ENCODE measurements around the gene NEAT1. TPM values are rescaled to one million over a fixed set of nuclear protein-coding genes. Genes with fewer than 3 reads are reported as not detected.
A peak's percentile ranks its signal among the peaks of the same experiment; 100 is the strongest.

Gene NEAT1
- total and polyA plus RNA-seq, 9 of the 15 experiments (the other 6 are each of a cell fraction or from before 2014, with no cell fraction given): 20.1 to 389 (median 62.8) TPM

DNA sequence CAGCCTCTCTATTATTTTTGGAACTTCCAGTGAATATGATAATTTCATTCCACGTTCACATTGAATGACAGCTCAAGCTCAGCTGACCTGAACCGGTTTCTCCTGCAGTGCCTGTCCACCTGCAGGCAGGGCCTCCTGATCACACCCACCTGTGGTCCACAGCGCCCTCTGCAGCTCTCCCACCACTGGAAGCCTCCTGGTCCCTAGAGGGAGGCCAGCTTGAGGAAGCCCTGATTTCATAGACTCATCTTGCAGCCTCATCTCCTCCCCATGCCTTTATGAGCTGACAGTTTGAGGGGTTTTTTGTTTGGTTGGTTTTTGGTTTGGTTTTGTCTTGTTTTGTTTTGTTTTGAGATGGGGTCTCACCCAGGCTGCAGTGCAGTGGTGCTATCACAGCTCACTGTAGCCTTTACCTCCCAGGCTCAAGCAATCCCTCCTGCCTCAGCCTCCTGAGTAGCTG is 46.3 kb downstream of the NEAT1 start (continued):
- TF ChIP-seq, protein P1, sequence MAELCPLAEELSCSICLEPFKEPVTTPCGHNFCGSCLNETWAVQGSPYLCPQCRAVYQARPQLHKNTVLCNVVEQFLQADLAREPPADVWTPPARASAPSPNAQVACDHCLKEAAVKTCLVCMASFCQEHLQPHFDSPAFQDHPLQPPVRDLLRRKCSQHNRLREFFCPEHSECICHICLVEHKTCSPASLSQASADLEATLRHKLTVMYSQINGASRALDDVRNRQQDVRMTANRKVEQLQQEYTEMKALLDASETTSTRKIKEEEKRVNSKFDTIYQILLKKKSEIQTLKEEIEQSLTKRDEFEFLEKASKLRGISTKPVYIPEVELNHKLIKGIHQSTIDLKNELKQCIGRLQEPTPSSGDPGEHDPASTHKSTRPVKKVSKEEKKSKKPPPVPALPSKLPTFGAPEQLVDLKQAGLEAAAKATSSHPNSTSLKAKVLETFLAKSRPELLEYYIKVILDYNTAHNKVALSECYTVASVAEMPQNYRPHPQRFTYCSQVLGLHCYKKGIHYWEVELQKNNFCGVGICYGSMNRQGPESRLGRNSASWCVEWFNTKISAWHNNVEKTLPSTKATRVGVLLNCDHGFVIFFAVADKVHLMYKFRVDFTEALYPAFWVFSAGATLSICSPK (IDR thresholded peaks at IDR 0.05; ENCODE audit: borderline replicate concordance): no peak
- no peak for TF ChIP-seq MIER1 (IDR thresholded peaks at IDR 0.05; ENCODE audit: low read depth)
- TF ChIP-seq SLC30A9 (CRISPR knock-in tag; IDR thresholded peaks at IDR 0.05): no peak
- TF ChIP-seq, protein P2, sequence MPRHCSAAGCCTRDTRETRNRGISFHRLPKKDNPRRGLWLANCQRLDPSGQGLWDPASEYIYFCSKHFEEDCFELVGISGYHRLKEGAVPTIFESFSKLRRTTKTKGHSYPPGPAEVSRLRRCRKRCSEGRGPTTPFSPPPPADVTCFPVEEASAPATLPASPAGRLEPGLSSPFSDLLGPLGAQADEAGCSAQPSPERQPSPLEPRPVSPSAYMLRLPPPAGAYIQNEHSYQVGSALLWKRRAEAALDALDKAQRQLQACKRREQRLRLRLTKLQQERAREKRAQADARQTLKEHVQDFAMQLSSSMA (CRISPR knock-in tag; IDR thresholded peaks at IDR 0.05): no peak
- TF ChIP-seq ZFP1 (CRISPR knock-in tag; IDR thresholded peaks at IDR 0.05): no peak
- TF ChIP-seq NFIX (CRISPR knock-in tag; IDR thresholded peaks at IDR 0.05; ENCODE audit: low read depth): no peak
- TF ChIP-seq, protein P3, sequence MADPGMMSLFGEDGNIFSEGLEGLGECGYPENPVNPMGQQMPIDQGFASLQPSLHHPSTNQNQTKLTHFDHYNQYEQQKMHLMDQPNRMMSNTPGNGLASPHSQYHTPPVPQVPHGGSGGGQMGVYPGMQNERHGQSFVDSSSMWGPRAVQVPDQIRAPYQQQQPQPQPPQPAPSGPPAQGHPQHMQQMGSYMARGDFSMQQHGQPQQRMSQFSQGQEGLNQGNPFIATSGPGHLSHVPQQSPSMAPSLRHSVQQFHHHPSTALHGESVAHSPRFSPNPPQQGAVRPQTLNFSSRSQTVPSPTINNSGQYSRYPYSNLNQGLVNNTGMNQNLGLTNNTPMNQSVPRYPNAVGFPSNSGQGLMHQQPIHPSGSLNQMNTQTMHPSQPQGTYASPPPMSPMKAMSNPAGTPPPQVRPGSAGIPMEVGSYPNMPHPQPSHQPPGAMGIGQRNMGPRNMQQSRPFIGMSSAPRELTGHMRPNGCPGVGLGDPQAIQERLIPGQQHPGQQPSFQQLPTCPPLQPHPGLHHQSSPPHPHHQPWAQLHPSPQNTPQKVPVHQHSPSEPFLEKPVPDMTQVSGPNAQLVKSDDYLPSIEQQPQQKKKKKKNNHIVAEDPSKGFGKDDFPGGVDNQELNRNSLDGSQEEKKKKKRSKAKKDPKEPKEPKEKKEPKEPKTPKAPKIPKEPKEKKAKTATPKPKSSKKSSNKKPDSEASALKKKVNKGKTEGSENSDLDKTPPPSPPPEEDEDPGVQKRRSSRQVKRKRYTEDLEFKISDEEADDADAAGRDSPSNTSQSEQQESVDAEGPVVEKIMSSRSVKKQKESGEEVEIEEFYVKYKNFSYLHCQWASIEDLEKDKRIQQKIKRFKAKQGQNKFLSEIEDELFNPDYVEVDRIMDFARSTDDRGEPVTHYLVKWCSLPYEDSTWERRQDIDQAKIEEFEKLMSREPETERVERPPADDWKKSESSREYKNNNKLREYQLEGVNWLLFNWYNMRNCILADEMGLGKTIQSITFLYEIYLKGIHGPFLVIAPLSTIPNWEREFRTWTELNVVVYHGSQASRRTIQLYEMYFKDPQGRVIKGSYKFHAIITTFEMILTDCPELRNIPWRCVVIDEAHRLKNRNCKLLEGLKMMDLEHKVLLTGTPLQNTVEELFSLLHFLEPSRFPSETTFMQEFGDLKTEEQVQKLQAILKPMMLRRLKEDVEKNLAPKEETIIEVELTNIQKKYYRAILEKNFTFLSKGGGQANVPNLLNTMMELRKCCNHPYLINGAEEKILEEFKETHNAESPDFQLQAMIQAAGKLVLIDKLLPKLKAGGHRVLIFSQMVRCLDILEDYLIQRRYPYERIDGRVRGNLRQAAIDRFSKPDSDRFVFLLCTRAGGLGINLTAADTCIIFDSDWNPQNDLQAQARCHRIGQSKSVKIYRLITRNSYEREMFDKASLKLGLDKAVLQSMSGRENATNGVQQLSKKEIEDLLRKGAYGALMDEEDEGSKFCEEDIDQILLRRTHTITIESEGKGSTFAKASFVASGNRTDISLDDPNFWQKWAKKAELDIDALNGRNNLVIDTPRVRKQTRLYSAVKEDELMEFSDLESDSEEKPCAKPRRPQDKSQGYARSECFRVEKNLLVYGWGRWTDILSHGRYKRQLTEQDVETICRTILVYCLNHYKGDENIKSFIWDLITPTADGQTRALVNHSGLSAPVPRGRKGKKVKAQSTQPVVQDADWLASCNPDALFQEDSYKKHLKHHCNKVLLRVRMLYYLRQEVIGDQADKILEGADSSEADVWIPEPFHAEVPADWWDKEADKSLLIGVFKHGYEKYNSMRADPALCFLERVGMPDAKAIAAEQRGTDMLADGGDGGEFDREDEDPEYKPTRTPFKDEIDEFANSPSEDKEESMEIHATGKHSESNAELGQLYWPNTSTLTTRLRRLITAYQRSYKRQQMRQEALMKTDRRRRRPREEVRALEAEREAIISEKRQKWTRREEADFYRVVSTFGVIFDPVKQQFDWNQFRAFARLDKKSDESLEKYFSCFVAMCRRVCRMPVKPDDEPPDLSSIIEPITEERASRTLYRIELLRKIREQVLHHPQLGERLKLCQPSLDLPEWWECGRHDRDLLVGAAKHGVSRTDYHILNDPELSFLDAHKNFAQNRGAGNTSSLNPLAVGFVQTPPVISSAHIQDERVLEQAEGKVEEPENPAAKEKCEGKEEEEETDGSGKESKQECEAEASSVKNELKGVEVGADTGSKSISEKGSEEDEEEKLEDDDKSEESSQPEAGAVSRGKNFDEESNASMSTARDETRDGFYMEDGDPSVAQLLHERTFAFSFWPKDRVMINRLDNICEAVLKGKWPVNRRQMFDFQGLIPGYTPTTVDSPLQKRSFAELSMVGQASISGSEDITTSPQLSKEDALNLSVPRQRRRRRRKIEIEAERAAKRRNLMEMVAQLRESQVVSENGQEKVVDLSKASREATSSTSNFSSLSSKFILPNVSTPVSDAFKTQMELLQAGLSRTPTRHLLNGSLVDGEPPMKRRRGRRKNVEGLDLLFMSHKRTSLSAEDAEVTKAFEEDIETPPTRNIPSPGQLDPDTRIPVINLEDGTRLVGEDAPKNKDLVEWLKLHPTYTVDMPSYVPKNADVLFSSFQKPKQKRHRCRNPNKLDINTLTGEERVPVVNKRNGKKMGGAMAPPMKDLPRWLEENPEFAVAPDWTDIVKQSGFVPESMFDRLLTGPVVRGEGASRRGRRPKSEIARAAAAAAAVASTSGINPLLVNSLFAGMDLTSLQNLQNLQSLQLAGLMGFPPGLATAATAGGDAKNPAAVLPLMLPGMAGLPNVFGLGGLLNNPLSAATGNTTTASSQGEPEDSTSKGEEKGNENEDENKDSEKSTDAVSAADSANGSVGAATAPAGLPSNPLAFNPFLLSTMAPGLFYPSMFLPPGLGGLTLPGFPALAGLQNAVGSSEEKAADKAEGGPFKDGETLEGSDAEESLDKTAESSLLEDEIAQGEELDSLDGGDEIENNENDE (IDR thresholded peaks at IDR 0.05; ENCODE audit: low read depth, low read length): no peak
- no peak for TF ChIP-seq U2AF2 (optimal IDR thresholded peaks at IDR 0.05; ENCODE audit: low read depth, low read length)
- TF ChIP-seq RBM25 (IDR thresholded peaks at IDR 0.05; ENCODE audit: low read depth, low read length, severe bottlenecking): no peak
- 0 out of 4 replicates have a peak, but pooled peaks of 1 of the 2 experiments have one; percentile 40 for TF ChIP-seq SIN3A (IDR thresholded peaks at IDR 0.05; ENCODE audit: borderline replicate concordance in 2 of 2, control insufficient read depth in 1 of 2, low read depth in 2 of 2, low read length in 2 of 2)
- TF ChIP-seq, protein P4, sequence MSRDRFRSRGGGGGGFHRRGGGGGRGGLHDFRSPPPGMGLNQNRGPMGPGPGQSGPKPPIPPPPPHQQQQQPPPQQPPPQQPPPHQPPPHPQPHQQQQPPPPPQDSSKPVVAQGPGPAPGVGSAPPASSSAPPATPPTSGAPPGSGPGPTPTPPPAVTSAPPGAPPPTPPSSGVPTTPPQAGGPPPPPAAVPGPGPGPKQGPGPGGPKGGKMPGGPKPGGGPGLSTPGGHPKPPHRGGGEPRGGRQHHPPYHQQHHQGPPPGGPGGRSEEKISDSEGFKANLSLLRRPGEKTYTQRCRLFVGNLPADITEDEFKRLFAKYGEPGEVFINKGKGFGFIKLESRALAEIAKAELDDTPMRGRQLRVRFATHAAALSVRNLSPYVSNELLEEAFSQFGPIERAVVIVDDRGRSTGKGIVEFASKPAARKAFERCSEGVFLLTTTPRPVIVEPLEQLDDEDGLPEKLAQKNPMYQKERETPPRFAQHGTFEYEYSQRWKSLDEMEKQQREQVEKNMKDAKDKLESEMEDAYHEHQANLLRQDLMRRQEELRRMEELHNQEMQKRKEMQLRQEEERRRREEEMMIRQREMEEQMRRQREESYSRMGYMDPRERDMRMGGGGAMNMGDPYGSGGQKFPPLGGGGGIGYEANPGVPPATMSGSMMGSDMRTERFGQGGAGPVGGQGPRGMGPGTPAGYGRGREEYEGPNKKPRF (IDR thresholded peaks at IDR 0.05; ENCODE audit: low read depth, low read length): no peak
- no peak for TF ChIP-seq POLR2AphosphoS2 (IDR thresholded peaks at IDR 0.05; ENCODE audit: low read length)

Measured in K562 (cell line).